K562 (cell line): ENCODE measurements around the gene RNASE13.

Experiments
- CTCF ChIP-seq, 3 experiments: IDR thresholded peaks in 2 of 3; conservative IDR thresholded peaks in 1 of 3; 2 replicates each; pipeline ENCODE4 v1.5.1; 2011 to 2012; ENCODE audit warnings: low read length in 3 of 3, mild to moderate bottlenecking in 3 of 3, control low read depth in 2 of 3, improper control_type of control experiment in 1 of 3, inconsistent platforms in 1 of 3, low read depth in 1 of 3, mixed read lengths in 1 of 3, moderate library complexity in 1 of 3; ENCODE audit not compliant: insufficient read depth in 2 of 3
- GTF3C2 ChIP-seq: IDR thresholded peaks from 3 replicates; pipeline ENCODE4 v1.6.1; 2011; ENCODE audit warnings: borderline replicate concordance, mild to moderate bottlenecking, moderate library complexity; ENCODE audit not compliant: insufficient read length; ENCODE audit errors: extremely low read depth
- JUNB ChIP-seq: fragments of 450-650 bp; formaldehyde crosslinking; conservative IDR thresholded peaks from 2 replicates; pipeline ENCODE4 v1.4.0; 2020; ENCODE audit warnings: mild to moderate bottlenecking
- PREB ChIP-seq: sonication (generic); formaldehyde crosslinking; IDR thresholded peaks from 2 replicates; pipeline ENCODE4 v1.8.1; 2023; ENCODE audit warnings: mild to moderate bottlenecking, missing genetic modification reagents
- ZBTB9 ChIP-seq: fragments of 450-650 bp; formaldehyde crosslinking; IDR thresholded peaks from 2 replicates; pipeline ENCODE4 v1.4.0; 2020; ENCODE audit warnings: mild to moderate bottlenecking, moderate library complexity
- ZNF274 ChIP-seq: IDR thresholded peaks from 2 replicates; pipeline ENCODE4 v1.6.1; 2011; ENCODE audit warnings: low read depth, mild to moderate bottlenecking, low read length, moderate library complexity, borderline replicate concordance

- TF ChIP-seq JUNB = no peak
- TF ChIP-seq ZNF274 = no peak
- TF ChIP-seq CTCF (IDR thresholded peaks at IDR 0.05 in 2 of 3, conservative IDR thresholded peaks at IDR 0.05 in 1 of 3; ENCODE audit: insufficient read depth in 2 of 3, low read depth in 1 of 3, low read length in 3 of 3) = no peak
- TF ChIP-seq GTF3C2 = no peak
- no peak for TF ChIP-seq PREB (CRISPR knock-in tag)
- TF ChIP-seq ZBTB9 (CRISPR knock-in tag) = no peak
Observed at GRCh38 chr14:21072781-21073339, 38.3 kb upstream of the RNASE13 start.
